HG02970 (cell line): Measurements from ENCODE around the gene CCDC51.

Experiments used
- ATAC-seq: cut with Tn5 transposase; IDR thresholded peaks from one replicate; pipeline ENCODE4 v1.9.1; 2021; ENCODE audit warnings: mild to moderate bottlenecking, moderate library complexity, moderate number of reproducible peaks; ENCODE audit not compliant: unreplicated experiment, low FRiP score

Gene CCDC51

GRCh38 chr3:48395714-48396113 is 44.2 kb downstream of the CCDC51 start:
- no peak for ATAC-seq

DNA sequence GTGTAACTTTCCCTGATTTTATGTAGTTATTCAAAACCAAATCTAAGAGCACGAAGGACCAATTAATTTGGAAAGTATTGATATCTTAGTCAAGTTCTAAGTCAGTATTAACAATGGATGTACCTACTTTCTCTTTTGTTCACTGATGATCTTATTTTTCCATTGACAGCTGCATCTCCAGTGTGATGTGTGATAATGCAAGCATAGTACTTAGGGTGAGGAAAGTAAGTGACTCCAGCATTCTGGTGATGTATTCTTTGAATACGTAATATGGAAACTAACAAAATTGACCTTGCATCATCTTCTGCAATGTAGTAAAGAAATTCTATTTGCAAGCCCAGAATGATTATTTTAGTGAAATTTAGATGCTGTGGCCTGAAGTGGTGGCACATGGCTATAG is 45.5 kb downstream of the CCDC51 start:
- no peak for ATAC-seq

DNA sequence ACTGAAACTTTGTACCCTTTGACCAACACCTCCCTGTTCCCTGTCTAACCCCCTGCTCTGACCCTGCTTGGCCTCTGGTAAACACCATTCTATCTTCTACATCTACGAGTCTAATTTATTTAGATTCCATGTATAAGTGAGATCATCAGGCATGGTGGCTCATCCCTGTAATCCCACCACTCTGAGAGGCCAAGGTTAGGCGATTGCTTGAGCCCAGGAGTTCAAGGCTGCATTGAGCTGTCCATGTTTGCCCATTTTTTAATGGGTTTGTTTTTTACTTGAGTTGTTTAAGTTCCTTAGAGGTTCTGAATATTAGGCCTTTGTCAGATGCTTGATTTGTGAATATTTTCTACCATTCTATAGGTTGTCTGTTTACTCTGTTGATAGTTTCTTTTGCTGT is 51.0 kb downstream of the CCDC51 start:
- no peak for ATAC-seq

DNA sequence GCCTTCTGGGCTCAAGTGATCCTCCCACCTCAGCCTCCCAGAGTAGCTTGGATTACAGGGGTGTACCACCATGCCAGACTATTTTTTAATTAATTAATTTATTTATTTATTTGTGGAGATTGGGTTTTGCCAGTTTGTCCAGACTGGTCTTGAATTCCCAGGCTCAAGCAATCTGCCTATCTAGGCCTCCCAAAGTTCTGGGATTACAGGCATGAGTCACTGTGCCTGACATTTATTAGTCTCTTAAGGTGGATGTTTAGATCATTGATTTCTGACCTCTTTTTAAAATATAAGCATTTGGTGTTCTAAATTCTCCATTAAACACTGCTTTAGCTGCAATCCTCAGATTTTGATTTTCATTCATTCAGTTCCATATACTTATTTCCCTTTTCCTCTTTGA is 52.3 kb downstream of the CCDC51 start:
- ATAC-seq: no peak
